ENCODE data around the gene BACH2. TPM values are rescaled to one million over a fixed set of nuclear protein-coding genes. Genes with fewer than 3 reads are reported as not detected.
"Not testable (repeated sequence)": the region's sequence is repeated elsewhere in the genome, so short reads cannot be mapped to it uniquely, and the experiment has no call there.

Gene BACH2
- total and polyA plus RNA-seq, 8 donors: 0.19 to 10.8 (median 1.4) TPM; not detected in 1

GRCh38 chr6:90333928-90334327 is 37.3 kb upstream of the BACH2 start:
- no peak for DNase-seq
- 36 to 56% (median 44%) methylated on average over 1 of the region's 1 CpG for WGBS, 5 donors
- TF ChIP-seq POLR2AphosphoS5 (IDR thresholded peaks at IDR 0.05): no peak
- TF ChIP-seq, protein P1, sequence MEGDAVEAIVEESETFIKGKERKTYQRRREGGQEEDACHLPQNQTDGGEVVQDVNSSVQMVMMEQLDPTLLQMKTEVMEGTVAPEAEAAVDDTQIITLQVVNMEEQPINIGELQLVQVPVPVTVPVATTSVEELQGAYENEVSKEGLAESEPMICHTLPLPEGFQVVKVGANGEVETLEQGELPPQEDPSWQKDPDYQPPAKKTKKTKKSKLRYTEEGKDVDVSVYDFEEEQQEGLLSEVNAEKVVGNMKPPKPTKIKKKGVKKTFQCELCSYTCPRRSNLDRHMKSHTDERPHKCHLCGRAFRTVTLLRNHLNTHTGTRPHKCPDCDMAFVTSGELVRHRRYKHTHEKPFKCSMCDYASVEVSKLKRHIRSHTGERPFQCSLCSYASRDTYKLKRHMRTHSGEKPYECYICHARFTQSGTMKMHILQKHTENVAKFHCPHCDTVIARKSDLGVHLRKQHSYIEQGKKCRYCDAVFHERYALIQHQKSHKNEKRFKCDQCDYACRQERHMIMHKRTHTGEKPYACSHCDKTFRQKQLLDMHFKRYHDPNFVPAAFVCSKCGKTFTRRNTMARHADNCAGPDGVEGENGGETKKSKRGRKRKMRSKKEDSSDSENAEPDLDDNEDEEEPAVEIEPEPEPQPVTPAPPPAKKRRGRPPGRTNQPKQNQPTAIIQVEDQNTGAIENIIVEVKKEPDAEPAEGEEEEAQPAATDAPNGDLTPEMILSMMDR (IDR thresholded peaks at IDR 0.05): no peak
- TF ChIP-seq POLR2A (IDR thresholded peaks at IDR 0.05): no peak
- TF ChIP-seq EP300 (IDR thresholded peaks at IDR 0.05): no peak

DNA sequence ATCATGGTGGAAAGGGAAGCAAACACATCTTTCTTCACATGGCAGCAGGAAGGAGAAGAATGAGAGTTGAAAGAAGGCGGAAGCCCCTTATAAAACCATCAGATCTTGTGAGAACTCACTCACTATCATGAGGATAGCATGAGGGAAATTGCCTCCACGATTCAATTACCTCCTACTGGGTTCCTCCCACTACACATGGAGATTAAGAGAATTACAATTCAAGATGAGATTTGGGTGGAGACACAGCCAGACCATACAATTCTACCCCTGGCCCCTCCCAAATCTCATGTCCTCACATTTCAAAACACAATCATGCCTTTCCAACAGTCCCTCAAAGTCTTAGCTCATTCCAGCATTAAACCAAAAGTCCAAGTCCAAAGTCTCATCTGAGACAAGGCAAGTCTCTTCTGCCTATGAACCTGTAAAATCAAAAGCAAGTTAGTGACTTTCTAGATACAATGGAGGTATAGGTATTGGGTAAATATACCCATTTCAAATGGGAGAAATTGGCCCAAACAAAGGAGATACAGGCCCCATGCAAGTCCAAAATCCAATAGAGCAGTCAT is 36.4 kb upstream of the BACH2 start:
- H3K27me3 ChIP-seq; H3K9me3 ChIP-seq; DNase-seq; H3K36me3 ChIP-seq; H3K27ac ChIP-seq; intact Hi-C loops (cut with DNase I; ENCODE audit: low total_unique reads); H3K4me1 ChIP-seq; H3K4me3 ChIP-seq: not testable (repeated sequence)
- 68 to 82% (median 77%) methylated on average over 2 of the region's 2 CpGs for WGBS, 5 donors

More at GRCh38 chr6:90333928-90334327, 37.3 kb upstream of the BACH2 start:
- Histone ChIP-seq H3K4me1 (no peaks in the 10 kb centered on the region), H3K27ac (no peak overlapping the region), H3K36me3 (no peaks in the 10 kb centered on the region), H3K4me3 (no peak overlapping the region), H3K27me3 (no peaks in the 10 kb centered on the region), H3K9me3 (no peaks in the 10 kb centered on the region)
- intact Hi-C loops (cut with DNase I; ENCODE audit: low total_unique reads): no loop called here

- H3K27me3 ChIP-seq: no peaks in the 10 kb centered on the region
- H3K36me3 ChIP-seq: no peaks in the 10 kb centered on the region
- no peak for DNase-seq
- no peaks in the 10 kb centered on the region for H3K9me3 ChIP-seq
- no peak overlapping the region for H3K4me3 ChIP-seq
- TF ChIP-seq POLR2A (IDR thresholded peaks at IDR 0.05) (no peak), EP300 (IDR thresholded peaks at IDR 0.05) (no peak), POLR2AphosphoS5 (IDR thresholded peaks at IDR 0.05) (no peak)
- TF ChIP-seq, protein P1 (IDR thresholded peaks at IDR 0.05): no peak
- WGBS, 5 donors: 59 to 77% (median 66%) methylated on average over 2 of the region's 2 CpGs
- no peaks in the 10 kb centered on the region for H3K4me1 ChIP-seq
- H3K27ac ChIP-seq: no peak overlapping the region
- intact Hi-C loops (cut with DNase I; ENCODE audit: low total_unique reads): no loop called here
These were observed 32.9 kb upstream of the BACH2 start for GRCh38 chr6:90329386-90330077.

DNA sequence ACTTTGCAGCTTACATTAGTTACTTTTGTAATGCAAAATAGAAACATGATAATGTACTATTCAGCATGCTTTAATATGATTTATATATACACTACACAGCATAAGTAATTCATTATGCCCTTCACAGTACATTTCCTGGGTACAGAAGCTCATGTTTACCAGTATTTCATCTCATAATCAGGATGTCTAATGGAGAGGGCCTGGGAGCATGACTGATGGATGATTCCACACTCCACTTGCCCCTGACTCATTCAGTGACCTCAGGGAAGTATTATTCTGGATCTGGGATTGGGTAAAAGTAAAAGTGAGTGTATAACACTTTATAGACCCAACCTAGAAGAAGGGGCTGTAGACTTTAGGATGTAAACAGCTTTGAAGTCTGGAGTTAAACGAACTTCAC is 31.4 kb upstream of the BACH2 start:
- Histone ChIP-seq H3K27me3 (no peaks in the 10 kb centered on the region), H3K27ac (no peak overlapping the region), H3K4me3 (no peak overlapping the region), H3K9me3 (no peaks in the 10 kb centered on the region), H3K4me1 (no peaks in the 10 kb centered on the region), H3K36me3 (no peaks in the 10 kb centered on the region)
- no peak for DNase-seq
- intact Hi-C loops (cut with DNase I; ENCODE audit: low total_unique reads): no loop called here
- WGBS, 5 donors: 75 to 91% (median 78%) methylated on average over 1 of the region's 1 CpG
- TF ChIP-seq POLR2A (IDR thresholded peaks at IDR 0.05): no peak
- TF ChIP-seq EP300 (IDR thresholded peaks at IDR 0.05): no peak
- no peak for TF ChIP-seq POLR2AphosphoS5 (IDR thresholded peaks at IDR 0.05)
- TF ChIP-seq, protein P1 (IDR thresholded peaks at IDR 0.05): no peak

Measured in stomach (tissue), 9 donors.